HG03521 (cell line): Measurements from ENCODE around the gene PGM1.
"Not testable (repeated sequence)": the region's sequence is repeated elsewhere in the genome, so short reads cannot be mapped to it uniquely, and the experiment has no call there.

Experiments
- ATAC-seq: cut with Tn5 transposase; IDR thresholded peaks from one replicate; pipeline ENCODE4 v1.9.1; 2021; ENCODE audit warnings: mild to moderate bottlenecking, moderate library complexity; ENCODE audit not compliant: unreplicated experiment

PGM1 gene

DNA sequence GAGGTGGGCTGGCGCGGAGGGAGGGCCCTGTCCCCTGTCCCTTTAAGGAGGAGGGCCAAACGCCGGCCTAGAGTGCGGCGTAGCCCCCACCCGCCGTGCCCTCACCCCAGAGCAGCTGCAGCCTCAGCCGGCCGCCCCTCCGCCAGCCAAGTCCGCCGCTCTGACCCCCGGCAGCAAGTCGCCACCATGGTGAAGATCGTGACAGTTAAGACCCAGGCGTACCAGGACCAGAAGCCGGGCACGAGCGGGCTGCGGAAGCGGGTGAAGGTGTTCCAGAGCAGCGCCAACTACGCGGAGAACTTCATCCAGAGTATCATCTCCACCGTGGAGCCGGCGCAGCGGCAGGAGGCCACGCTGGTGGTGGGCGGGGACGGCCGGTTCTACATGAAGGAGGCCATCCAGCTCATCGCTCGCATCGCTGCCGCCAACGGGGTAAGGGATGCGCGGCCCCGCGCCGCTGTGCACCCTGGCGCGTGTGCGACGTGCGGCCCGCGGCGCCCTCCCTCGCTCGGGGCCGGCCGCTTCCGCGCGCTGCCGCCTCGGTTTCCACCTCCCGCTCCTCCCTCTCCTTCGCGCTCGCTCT is at the start of gene PGM1:
Gene PGM1, plus strand, starts transcription at position 109 of the 583 bp plus-strand sequence. Its CDS starts 78 bp downstream, at position 187.
- peak; percentile 73 for ATAC-seq

GRCh38 chr1:63545780-63546179 is 47.4 kb upstream of the PGM1 start:
- ATAC-seq = no peak

DNA sequence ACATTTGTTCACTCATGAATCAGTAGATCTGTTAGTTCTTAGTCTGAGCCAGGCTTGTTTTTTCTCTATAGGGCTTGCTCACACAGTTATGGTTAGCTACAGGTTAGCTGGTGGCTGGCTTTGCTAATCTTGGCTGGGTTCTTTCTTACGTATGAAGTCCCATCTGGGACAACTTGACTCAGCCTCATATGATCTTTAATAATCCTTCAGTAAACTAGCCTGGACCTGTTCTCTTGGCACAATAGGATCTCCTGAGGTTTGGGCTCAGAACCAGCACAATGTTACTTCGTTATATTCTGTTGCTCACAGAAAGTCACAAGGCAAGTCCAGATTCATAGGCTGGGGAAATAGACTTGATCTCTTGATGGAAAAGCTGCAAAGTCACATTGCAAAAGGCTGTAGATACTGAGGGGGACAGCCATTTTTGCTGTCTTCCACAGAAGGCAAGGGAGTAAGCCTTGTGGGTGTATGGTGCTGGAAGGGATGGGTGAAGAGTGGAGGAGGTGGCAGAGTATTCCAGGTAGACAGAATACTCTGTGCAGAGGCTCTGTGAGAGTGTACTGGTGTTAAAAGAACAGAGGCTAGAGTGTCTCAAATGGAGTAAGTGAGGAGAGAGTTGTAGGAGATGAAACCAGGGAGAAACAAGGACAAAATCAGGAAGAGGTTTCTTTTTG is 45.5 kb upstream of the PGM1 start:
- no peak for ATAC-seq

DNA sequence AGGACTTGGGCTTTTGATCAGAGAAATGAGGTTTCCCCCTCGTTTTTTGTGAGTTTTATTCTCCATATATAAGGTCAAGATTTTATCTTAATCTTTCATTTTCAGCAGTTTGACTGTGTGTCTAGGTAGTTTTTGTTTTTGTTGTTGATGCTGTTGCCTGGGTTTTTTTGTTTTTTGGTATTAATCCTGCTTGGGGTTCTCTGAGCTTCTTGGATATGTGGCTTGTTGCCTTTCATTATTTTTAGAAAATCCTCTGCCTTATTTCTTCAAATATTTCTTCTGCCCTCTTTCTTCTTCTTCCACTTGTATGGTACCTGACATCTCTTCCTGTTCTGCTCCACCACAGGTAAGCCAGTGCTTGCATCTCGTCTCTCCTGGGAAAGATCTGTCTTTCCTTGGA is 44.9 kb upstream of the PGM1 start:
- no peak for ATAC-seq

DNA sequence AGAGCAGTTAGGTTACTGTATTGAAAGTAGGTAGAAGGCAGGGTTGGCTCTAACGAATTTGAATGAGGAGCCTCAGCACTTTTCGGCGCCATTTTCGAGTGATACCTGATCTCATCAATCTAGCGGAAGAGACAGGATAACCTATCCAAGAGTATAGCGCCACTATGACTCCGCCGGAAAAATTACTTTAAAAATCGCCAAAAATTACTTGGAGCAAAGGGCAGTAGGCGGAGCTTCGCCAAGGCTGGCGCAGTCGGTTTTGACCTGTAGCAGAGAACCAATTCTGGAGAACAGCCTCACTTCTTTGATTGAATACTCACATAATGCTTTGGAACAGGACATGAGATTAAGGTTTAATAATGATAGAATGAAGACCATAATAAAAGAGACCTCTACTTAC is 44.3 kb upstream of the PGM1 start:
- ATAC-seq = no peak

DNA sequence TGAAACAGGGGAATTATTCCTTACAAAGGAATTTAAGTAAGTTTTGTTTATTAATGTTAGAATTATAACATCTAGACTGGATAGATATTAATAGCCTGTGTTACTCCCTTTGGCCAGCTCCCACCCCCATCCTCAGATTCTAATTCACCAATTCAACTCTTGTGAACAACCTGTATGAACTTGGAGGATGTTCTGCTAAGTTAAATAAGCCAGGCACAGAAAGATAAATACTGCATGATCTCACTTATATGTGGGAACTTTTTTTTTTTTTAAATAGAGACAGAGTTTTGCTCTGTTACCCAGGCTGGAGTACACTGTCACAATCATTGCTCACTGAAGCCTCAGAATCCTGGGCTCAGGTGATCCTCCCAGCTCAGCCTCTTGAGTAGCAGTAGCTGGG is 37.7 kb upstream of the PGM1 start:
- ATAC-seq = no peak

- no peak for ATAC-seq
Measured at GRCh38 chr1:63557365-63557987, 35.7 kb upstream of the PGM1 start.

DNA sequence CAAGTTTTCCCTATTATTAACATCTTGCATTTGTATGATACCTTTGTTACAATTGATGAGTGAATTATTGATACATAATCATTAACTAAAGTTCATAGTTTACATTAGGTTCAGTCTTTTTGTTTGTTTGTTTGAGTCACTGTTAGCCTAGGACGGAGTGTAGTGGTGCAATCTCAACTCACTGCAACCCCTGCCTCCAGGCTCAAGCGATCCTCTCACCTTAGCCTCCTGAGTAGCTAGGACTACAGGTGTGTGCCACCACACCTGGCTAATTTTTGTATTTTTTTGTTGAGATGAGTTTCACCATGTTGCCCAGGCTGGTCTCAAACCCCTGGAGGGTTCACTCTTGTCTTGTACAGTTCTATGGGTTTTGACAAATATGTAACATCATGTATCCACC is 33.9 kb upstream of the PGM1 start:
- ATAC-seq = no peak

- ATAC-seq = no peak
Measured at GRCh38 chr1:63563745-63564144, 29.5 kb upstream of the PGM1 start.

DNA sequence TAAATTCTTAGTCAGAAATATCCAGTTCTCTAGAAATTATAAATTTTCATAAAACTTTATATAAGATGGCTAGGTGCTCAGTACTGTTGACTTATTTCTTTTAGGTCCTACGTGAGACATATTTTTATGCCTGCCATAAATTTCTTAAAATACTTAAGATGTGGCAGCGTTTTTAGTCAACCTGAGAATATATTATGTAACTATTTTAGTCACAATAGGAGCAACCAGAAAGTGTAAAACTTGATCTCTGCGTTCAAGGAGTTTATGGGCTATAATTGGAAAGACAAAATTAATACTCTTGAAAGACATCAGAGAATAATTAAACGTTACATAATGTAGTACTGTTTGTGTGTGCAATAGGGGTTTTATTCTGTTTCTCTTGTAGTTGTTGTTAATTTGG is 24.1 kb upstream of the PGM1 start:
- no peak for ATAC-seq

DNA sequence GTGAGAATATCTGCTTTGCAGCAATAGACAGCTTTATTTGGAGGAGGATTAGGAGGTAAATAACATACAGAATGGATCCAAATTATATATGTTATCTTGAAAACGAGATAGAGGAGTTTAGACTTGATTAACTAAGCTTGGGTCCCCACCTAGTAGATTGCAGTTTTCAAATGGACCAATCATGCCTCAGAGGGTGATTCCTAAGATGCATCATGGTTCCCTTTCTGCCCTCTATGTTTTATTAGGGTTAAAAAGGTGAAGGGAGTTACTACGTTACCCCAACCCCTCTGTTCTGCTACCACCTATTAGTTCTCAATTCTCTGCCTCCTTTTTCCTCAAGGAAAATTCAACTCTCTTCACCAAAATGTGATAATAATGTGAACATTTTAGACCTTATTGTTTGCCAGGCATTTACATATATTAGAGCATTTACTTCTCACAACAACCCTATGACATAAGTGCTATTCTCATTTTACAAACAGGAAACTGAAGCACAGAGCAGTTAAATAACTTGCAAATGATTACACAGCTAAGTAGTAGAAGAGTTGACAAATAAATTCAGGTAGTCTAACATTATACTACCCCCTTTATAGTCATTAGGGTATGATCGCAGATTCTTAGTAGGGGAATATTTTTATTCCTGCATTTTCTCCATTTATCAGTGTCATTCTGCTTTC is 23.4 kb upstream of the PGM1 start:
- ATAC-seq = no peak

DNA sequence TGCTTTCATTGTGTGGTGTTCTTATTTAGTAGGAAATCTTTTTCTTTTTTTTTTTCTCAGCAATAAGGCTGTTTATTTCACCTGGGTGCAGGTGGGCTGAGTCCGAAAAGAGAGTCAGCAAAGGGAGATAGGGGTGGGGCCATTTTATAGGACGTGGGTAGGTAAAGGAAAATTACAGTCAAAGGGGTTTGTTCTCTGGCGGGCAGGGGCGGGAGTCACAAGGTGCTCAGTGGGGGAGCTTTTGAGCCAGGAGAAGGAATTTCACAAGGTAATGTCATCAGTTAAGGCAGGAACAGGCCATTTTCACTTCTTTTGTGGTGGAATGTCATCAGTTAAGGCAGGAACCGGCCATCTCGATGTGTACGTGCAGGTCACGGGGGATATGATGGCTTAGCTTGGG is 20.5 kb upstream of the PGM1 start:
- ATAC-seq = not testable (repeated sequence)

DNA sequence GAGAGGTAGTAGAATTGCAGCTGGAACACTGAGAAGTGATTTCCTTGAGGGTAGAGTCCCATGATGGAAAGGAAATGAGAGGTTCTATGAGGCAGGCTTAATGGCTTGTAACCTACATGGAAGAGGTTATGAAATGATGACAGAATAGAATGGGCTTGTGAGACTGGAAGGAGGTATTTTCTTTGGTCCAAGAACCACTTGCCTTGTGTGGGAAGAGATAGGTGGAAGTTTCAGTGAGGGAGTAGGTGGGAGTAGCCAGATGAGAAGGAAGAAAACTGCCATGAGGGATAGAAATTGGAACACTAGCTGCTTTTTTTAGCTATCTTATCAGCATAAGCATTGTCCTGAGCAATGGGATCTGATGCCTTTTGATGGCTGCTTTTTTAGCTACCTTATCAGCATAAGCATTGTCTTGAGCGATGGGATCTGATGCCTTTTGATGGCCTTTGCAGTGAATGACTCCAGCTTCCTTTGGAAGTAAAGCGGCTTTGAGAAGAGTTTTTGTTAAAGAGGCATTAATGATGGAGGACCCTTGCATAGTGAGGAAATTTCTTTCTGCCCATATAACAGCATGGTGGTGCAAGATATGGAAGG is 18.9 kb upstream of the PGM1 start:
- ATAC-seq = not testable (repeated sequence)

DNA sequence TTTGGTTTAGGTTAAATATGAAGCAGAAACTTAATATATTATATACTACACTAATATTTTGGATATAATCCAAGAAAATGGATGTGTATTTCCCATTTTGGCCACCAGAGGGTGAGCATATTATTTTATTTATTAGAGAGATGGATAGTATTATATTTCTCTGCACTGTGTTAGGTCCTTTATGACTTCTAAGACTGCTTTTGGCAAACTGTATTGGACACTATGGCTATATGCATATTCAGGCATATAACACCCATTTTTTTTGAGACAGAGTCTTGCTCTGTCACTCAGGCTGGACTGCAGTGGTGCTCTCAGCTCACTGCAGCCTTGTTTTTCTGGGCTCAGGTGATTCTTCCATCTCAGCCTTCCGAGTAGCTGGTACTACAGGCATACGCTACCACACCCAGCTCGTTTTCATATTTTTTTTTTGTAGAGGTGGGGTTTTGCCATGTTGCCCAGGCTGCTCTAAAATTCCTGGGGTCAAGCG is 17.8 kb upstream of the PGM1 start:
- no peak for ATAC-seq

DNA sequence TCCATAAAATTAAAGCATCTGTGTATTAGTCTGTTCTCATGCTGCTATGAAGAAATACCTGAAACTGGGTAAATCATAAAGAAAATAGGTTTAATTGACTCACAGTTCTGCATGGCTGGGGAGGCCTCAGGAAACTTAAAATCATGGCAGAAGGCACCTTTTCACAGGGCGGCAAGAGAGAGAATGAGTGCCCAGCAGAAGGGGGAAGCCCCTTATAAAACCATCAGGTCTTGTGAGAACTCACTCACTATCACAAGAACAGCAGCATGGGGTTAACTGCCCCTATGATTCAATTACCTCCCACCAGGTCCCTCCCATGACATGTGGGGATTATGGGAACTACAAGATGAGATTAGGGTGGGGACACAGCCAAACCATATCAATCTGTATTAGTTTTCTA is 6.9 kb upstream of the PGM1 start:
- ATAC-seq = not testable (repeated sequence)

DNA sequence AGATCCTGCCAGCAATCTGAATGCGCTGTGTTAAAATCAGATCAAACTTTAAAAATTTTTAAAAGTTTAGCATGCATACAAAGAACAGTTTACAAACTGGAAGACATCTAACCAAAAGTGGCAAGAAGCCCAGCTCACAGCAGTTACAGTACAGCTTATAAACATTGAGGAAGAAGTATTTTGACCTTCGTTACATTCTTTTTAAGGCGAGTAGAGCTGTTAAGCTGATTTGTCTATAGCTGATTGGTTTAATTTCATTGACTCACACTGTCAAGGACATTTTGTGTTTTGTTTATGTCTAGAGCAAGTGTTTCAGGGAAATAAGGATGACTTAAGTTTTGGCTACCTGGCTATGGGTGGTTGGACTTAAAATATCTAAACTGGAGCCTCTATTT is 3.0 kb upstream of the PGM1 start:
- no peak for ATAC-seq

- ATAC-seq = no peak
Measured at GRCh38 chr1:63592536-63593302, 492 bp upstream of the PGM1 start.

DNA sequence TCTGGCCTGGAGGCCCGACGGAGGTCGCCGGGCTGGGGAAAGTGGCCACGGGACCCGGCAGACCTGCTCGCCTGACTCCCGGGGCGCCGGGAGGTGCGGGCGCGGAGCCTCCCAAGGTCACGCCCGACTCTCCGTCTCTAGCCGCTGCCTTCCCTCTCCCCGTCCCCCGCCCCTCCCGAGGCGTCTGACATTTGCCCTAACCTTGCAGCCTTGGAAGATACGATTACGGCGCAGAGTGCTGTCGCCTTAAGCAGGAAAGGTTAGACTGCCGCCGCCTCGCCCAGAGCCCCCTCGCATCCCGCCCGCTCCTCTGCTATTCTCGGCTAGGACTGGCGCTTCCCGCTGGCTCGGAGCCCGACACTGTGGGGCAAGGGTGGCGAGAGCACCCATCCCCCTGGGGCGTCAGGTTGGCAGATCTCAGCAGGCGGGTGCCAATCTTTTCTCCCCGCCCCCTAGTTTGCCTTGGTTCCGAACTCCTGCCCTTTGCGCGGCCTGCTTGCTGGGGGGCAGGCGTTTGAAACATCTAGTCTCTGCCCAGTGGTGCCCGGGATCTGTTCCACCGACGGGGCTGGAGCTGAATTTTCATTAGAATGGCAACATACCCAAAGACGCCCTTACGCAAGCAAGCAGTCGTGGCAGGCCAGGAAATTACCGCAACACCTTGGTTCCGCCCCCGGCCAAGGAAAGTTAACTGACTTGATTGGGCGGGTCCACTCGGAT is 835 bp downstream of the PGM1 start:
- peak; percentile 56 for ATAC-seq

GRCh38 chr1:63595435-63595834 is 2.2 kb downstream of the PGM1 start:
- no peak for ATAC-seq

DNA sequence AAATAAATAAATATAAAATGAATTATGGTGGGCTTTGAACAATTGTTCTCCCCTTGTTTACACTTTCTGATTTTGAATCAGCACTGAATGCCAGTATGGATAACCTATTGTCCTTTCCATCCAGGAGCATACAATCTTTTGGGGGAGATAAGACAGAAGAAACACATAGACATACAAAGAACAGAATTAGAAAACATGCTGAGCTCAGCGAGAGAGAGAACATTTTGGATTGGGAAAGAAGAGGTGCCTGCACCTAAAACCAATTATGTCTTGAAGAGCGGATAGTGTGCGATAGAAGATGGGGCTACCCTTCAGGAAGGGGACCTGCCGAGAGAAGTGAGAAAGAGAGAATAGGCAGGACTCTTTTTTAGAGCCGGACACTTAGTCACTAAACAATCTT is 6.6 kb downstream of the PGM1 start:
- ATAC-seq = no peak
